Fibroblast of the aortic adventitia (primary cell): ENCODE measurements around the gene SLC39A5. TPM values are rescaled to one million over a fixed set of nuclear protein-coding genes. Genes with fewer than 3 reads are reported as not detected.

Experiments
- DNase-seq: peaks from one replicate; pipeline ENCODE4 v3.0.0-alpha.2; 2010; ENCODE audit warnings: low read depth
- H3K4me3 ChIP-seq: 2 replicates; pipeline ENCODE4 v1.5.1; 2011; ENCODE audit warnings: low read depth, mild to moderate bottlenecking, control low read depth, low read length, moderate library complexity
- CTCF ChIP-seq: IDR thresholded peaks from 2 replicates; pipeline ENCODE4 v1.5.1; 2011; ENCODE audit warnings: mild to moderate bottlenecking, low read length, control low read depth, inconsistent platforms; ENCODE audit not compliant: insufficient read depth
- total RNA-seq: library from RNA; depleted of rRNA; stranded (reverse); fragments of >200 nt; gene quantifications from 2 replicates; pipeline ENCODE4 v1.2.3, GENCODE V29; 2012; ENCODE audit warnings: low replicate concordance

The SLC39A5 gene
- total RNA-seq, 1 donor: 0.18 TPM

- no peak for DNase-seq
- no peak for TF ChIP-seq CTCF
- H3K4me3 ChIP-seq: no peak overlapping the region
These were observed 757 bp downstream of the SLC39A5 start for GRCh38 chr12:56230432-56231183.

GRCh38 chr12:56231184-56231582 lies 1.3 kb downstream of the SLC39A5 start:
- TF ChIP-seq CTCF: no peak
- H3K4me3 ChIP-seq: no peak overlapping the region
- no peak for DNase-seq

GRCh38 chr12:56234746-56235436 lies 5.0 kb downstream of the SLC39A5 start:
- no peak for TF ChIP-seq CTCF
- DNase-seq: no peak
- no peak overlapping the region for H3K4me3 ChIP-seq

- no peak for DNase-seq
- H3K4me3 ChIP-seq: no peak overlapping the region
- TF ChIP-seq CTCF: no peak
These were observed 6.2 kb downstream of the SLC39A5 start for GRCh38 chr12:56236091-56236490.

GRCh38 chr12:56236985-56237384 lies 7.1 kb downstream of the SLC39A5 start:
- H3K4me3 ChIP-seq: no peak overlapping the region
- no peak for DNase-seq
- TF ChIP-seq CTCF: no peak

GRCh38 chr12:56237552-56237951 lies 7.7 kb downstream of the SLC39A5 start:
- H3K4me3 ChIP-seq: no peak overlapping the region
- no peak for TF ChIP-seq CTCF
- DNase-seq: no peak
